IMR-90 (cell line): ENCODE measurements around the gene CNPPD1. TPM values are rescaled to one million over a fixed set of nuclear protein-coding genes. Genes with fewer than 3 reads are reported as not detected.

Experiments used
- ATAC-seq: fragments of 200-7000 bp; cut with Tn5 transposase; 2 replicates; pipeline ENCODE4 v1.9.1; 2020; ENCODE audit warnings: low read depth, mild to moderate bottlenecking, moderate library complexity
- Bru-seq: library from RNA; stranded (reverse); fragments of 400-500 nt; gene quantifications from one replicate; lab custom pipeline; 2021; lab: Mats Ljungman, UMichigan
- BruChase-seq, 2 experiments: library from RNA; stranded (reverse); fragments of 400-500 nt; gene quantifications; one replicate each; lab custom pipeline; 2021; lab: Mats Ljungman, UMichigan
- BruUV-seq: library from RNA; stranded (reverse); fragments of 400-500 nt; replicated peaks from 2 replicates; lab custom pipeline; 2021; lab: Mats Ljungman, UMichigan
- CTCF ChIA-PET: fragments of 300-600 bp; formaldehyde crosslinking; extraction: SDS; loops from one replicate; lab custom pipeline; 2021; ENCODE audit warnings: antibody characterized with exemption; lab: Yijun Ruan, JAX
- POLR2A ChIA-PET: fragments of 300-600 bp; sonication (Branson Sonifier 250); formaldehyde crosslinking; loops from one replicate; lab custom pipeline; 2022; ENCODE audit warnings: antibody characterized with exemption; ENCODE audit not compliant: unreplicated experiment; lab: Charles Lee
- DNase-seq: peaks from one replicate; pipeline ENCODE4 v3.0.0; 2013
- H2AFZ ChIP-seq: replicated peaks from 2 replicates; pipeline ENCODE3; 2013; ENCODE audit warnings: low read length, mild to moderate bottlenecking; ENCODE audit not compliant: poor library complexity
- H2AK5ac ChIP-seq: 2 replicates; pipeline ENCODE4 v1.6.1; 2013; ENCODE audit warnings: low read depth, low read length, inconsistent platforms
- H2AK9ac ChIP-seq: replicated peaks from 2 replicates; pipeline ENCODE3; 2013; ENCODE audit warnings: mild to moderate bottlenecking, low read depth, low read length, moderate library complexity; ENCODE audit not compliant: poor library complexity
- H2BK120ac ChIP-seq: 2 replicates; pipeline ENCODE4 v1.6.1; 2013; ENCODE audit warnings: low read depth, low read length, inconsistent platforms
- H2BK15ac ChIP-seq: 3 replicates; pipeline ENCODE4 v1.6.1; 2013; ENCODE audit warnings: low read depth, low read length, inconsistent platforms
- H2BK20ac ChIP-seq: 2 replicates; pipeline ENCODE4 v1.6.1; 2013; ENCODE audit warnings: low read depth, mild to moderate bottlenecking, inconsistent platforms, low read length, moderate library complexity
- H2BK5ac ChIP-seq: 2 replicates; pipeline ENCODE4 v1.6.1; 2013; ENCODE audit warnings: mild to moderate bottlenecking, low read depth, low read length, inconsistent platforms; ENCODE audit not compliant: poor library complexity, severe bottlenecking
- H3K14ac ChIP-seq: replicated peaks from 2 replicates; pipeline ENCODE4 v1.6.1; 2013; ENCODE audit warnings: low read depth, low read length, inconsistent platforms
- H3K18ac ChIP-seq: 2 replicates; pipeline ENCODE4 v1.6.1; 2013; ENCODE audit warnings: low read depth, low read length, control low read depth
- H3K23ac ChIP-seq: 2 replicates; pipeline ENCODE4 v1.6.1; 2013; ENCODE audit warnings: low read depth, low read length, inconsistent platforms
- H3K27ac ChIP-seq: 2 replicates; pipeline ENCODE4 v1.5.1; 2013; ENCODE audit warnings: mild to moderate bottlenecking, control low read depth, low read length; ENCODE audit not compliant: insufficient read depth
- H3K27me3 ChIP-seq: 2 replicates; pipeline ENCODE4 v1.6.1; 2013; ENCODE audit warnings: low read length; ENCODE audit not compliant: control insufficient read depth, insufficient read depth
- H3K36me3 ChIP-seq: 2 replicates; pipeline ENCODE4 v1.6.1; 2013; ENCODE audit warnings: low read length, mixed read lengths; ENCODE audit not compliant: control insufficient read depth, insufficient read depth
- H3K4ac ChIP-seq: 2 replicates; pipeline ENCODE4 v1.6.1; 2013; ENCODE audit warnings: low read depth, low read length, inconsistent platforms
- H3K4me1 ChIP-seq: 2 replicates; pipeline ENCODE4 v1.6.1; 2013; ENCODE audit warnings: low read length, mixed read lengths; ENCODE audit not compliant: control insufficient read depth, insufficient read depth
- H3K4me2 ChIP-seq: 2 replicates; pipeline ENCODE4 v1.6.1; 2013; ENCODE audit warnings: low read depth, mild to moderate bottlenecking, control low read depth, low read length, moderate library complexity
- H3K4me3 ChIP-seq: 2 replicates; pipeline ENCODE4 v1.5.1; 2013; ENCODE audit warnings: low read depth, mild to moderate bottlenecking, control low read depth, low read length, moderate library complexity; ENCODE audit not compliant: insufficient read depth
- H3K56ac ChIP-seq: 2 replicates; pipeline ENCODE4 v1.6.1; 2013; ENCODE audit warnings: low read length, inconsistent platforms; ENCODE audit not compliant: insufficient read depth; ENCODE audit errors: extremely low read depth
- H3K79me1 ChIP-seq, 2 experiments: 2 replicates each; pipeline ENCODE4 v1.6.1; 2013; ENCODE audit warnings: low read length in 2 of 2, inconsistent platforms in 1 of 2, low read depth in 1 of 2
- H3K9ac ChIP-seq: 2 replicates; pipeline ENCODE4 v1.6.1; 2013; ENCODE audit warnings: low read depth, low read length, control low read depth
- H3K9me1 ChIP-seq: 2 replicates; pipeline ENCODE4 v1.6.1; 2013; ENCODE audit warnings: low read length, inconsistent platforms; ENCODE audit not compliant: insufficient read depth
- H3K9me3 ChIP-seq: 2 replicates; pipeline ENCODE4 v1.6.1; 2013; ENCODE audit warnings: low read length; ENCODE audit not compliant: control insufficient read depth, insufficient read depth
- H4K20me1 ChIP-seq: 2 replicates; pipeline ENCODE4 v1.6.1; 2013; ENCODE audit warnings: low read length, inconsistent platforms; ENCODE audit not compliant: insufficient read depth
- H4K5ac ChIP-seq: 2 replicates; pipeline ENCODE4 v1.6.1; 2013; ENCODE audit warnings: mild to moderate bottlenecking, low read depth, low read length, control low read depth
- H4K8ac ChIP-seq, 2 experiments: 2 replicates each; pipeline ENCODE4 v1.6.1; 2013; ENCODE audit warnings: low read depth in 2 of 2, low read length in 2 of 2, control low read depth in 1 of 2, inconsistent platforms in 1 of 2
- H4K91ac ChIP-seq: 2 replicates; pipeline ENCODE4 v1.6.1; 2013; ENCODE audit warnings: low read depth, low read length, inconsistent platforms; ENCODE audit not compliant: insufficient read depth
- BHLHE40 ChIP-seq: fragments of 150-350 bp; IDR thresholded peaks from 2 replicates; pipeline ENCODE4 v1.6.1; 2016; ENCODE audit warnings: mild to moderate bottlenecking, low read depth, low read length
- CEBPB ChIP-seq: IDR thresholded peaks from 2 replicates; pipeline ENCODE4 v1.6.1; 2012; ENCODE audit warnings: low read depth, low read length, improper control_type of control experiment
- CHD1 ChIP-seq: IDR thresholded peaks from 2 replicates; pipeline ENCODE4 v1.6.1; 2012; ENCODE audit warnings: low read depth, low read length, improper control_type of control experiment
- ELK1 ChIP-seq: fragments of 150-350 bp; IDR thresholded peaks from 2 replicates; pipeline ENCODE4 v1.6.1; 2016; ENCODE audit warnings: low read depth, mild to moderate bottlenecking, low read length, moderate library complexity, borderline replicate concordance
- FOS ChIP-seq: fragments of 150-350 bp; IDR thresholded peaks from 2 replicates; pipeline ENCODE4 v1.6.1; 2016; ENCODE audit warnings: low read depth, low read length
- MAZ ChIP-seq: IDR thresholded peaks from 2 replicates; pipeline ENCODE4 v1.6.1; 2012; ENCODE audit warnings: low read depth, mild to moderate bottlenecking, low read length, improper control_type of control experiment, moderate library complexity, borderline replicate concordance
- MXI1 ChIP-seq: IDR thresholded peaks from 2 replicates; pipeline ENCODE4 v1.6.1; 2012; ENCODE audit warnings: low read depth, mild to moderate bottlenecking, low read length, moderate library complexity, borderline replicate concordance
- NFE2L2 ChIP-seq: fragments of 150-350 bp; IDR thresholded peaks from 2 replicates; pipeline ENCODE4 v1.6.1; 2016; ENCODE audit warnings: low read depth, mild to moderate bottlenecking, low read length
- RFX5 ChIP-seq: IDR thresholded peaks from 2 replicates; pipeline ENCODE4 v1.8.0; 2012; ENCODE audit warnings: low read depth, mild to moderate bottlenecking, low read length, moderate library complexity
- USF2 ChIP-seq: fragments of 150-350 bp; IDR thresholded peaks from 2 replicates; pipeline ENCODE4 v1.6.1; 2017; ENCODE audit warnings: mild to moderate bottlenecking, antibody characterized with exemption, low read length, low read depth
- WGBS, 2 experiments: methylation state at CpG; one replicate each; pipeline versions ENCODE4 v1.1.5 to v1.1.7; 2013; ENCODE audit warnings: missing lambda C conversion rate in 2 of 2; ENCODE audit not compliant: insufficient read length in 1 of 2; ENCODE audit errors: extremely low coverage in 2 of 2; 5-methylcytosine and 5-hydroxymethylcytosine counted together
- dilution Hi-C: fragments of 300-500 bp; cut with HindIII; formaldehyde crosslinking; loops from one replicate; pipeline ENCODE4 v1.14.3; 2018; ENCODE audit warnings: low sequenced_read_pairs; ENCODE audit not compliant: unreplicated experiment
- in situ Hi-C: fragments of 300-500 bp; cut with MboI; formaldehyde crosslinking; loops from 3 replicates; pipeline ENCODE4 v1.14.3; 2019; ENCODE audit warnings: low sequenced_read_pairs, inconsistent platforms, mixed read lengths
- intact Hi-C: fragments of 100-400 bp; cut with micrococcal nuclease; formaldehyde crosslinking; loops from 2 replicates; pipeline ENCODE4 v1.10.0; 2022
- long read RNA-seq: library from polyadenylated mRNA; unstranded; transcript quantifications from one replicate; pipeline ENCODE4 v2.0.0, GENCODE V29; 2021; ENCODE audit not compliant: unreplicated experiment
- polyA plus RNA-seq, 3 experiments: library from polyadenylated mRNA; depleted of rRNA; stranded (reverse); fragments of >200 nt; gene quantifications; 2 replicates each; pipeline ENCODE4 v1.2.3, GENCODE V29; 2012; ENCODE audit warnings: low replicate concordance in 1 of 3
- total RNA-seq: library from RNA; depleted of rRNA; stranded (reverse); fragments of >200 nt; gene quantifications from 2 replicates; pipeline ENCODE4 v1.2.3, GENCODE V29; 2012; rRNA removed

Gene CNPPD1
- total RNA-seq (11.1 and 11.9 TPM in 2 replicates), polyA plus RNA-seq (2012; rRNA removed) (29.2 and 31.9 TPM in 2 replicates), Bru-seq, nascent RNA (percentile 52 among the genes with signal in this experiment), BruChase-seq, experiment 1, labeled RNA remaining after a 6-hour chase (percentile 69 among the genes with signal in this experiment), BruChase-seq, experiment 2, labeled RNA remaining after a 2-hour chase (percentile 68 among the genes with signal in this experiment)
- polyA plus RNA-seq (2012; cell fraction: cytosol; rRNA removed), result 43.8 and 49.1 TPM in 2 replicates
- polyA plus RNA-seq (2012; cell fraction: nucleus; rRNA removed; ENCODE audit: low replicate concordance), result 63.8 and 73.9 TPM in 2 replicates
- long read RNA-seq, transcript CNPPD1-201 (8 exons, 2,060 nt), result major isoform, 35 of 50 reads
- long read RNA-seq, partial matches to known transcripts, result 6 of 50 reads
- long read RNA-seq, other reads (novel, unspliced or antisense), result 9 of 50 reads

GRCh38 chr2:219176818-219177551, at the start of gene CNPPD1:
Gene CNPPD1, minus strand, starts transcription at chr2:219176925. Its CDS starts 97 bp downstream, at chr2:219176828.
- Histone ChIP-seq H2BK120ac (peak within 1 kb of the TSS; percentile 86; the same call in 1 of the 2 replicates), H2BK20ac (no peak within 1 kb of the TSS; the same call in 1 of the 2 replicates), H2AK9ac (peak within 1 kb of the TSS; percentile 100), H3K4me3 (peak within 1 kb of the TSS; percentile 64), H3K36me3 (peaks cover 43% of the 10 kb centered on the region), H2BK15ac (0 out of 3 replicates have a peak within 1 kb of the TSS, but pooled peaks have one; percentile 4), H4K91ac (peak within 1 kb of the TSS; percentile 97), H2AK5ac (peak within 1 kb of the TSS; percentile 89), H3K4ac (peak within 1 kb of the TSS; percentile 99), H2AFZ (peak within 1 kb of the TSS; percentile 100), H2BK5ac (peak within 1 kb of the TSS; percentile 87), H4K8ac (peak within 1 kb of the TSS; percentile 72 to 99), H3K27ac (peak within 1 kb of the TSS; percentile 96), H3K56ac (peak within 1 kb of the TSS; percentile 81), H3K9me3 (no peaks in the 10 kb centered on the region), H3K14ac (peak within 1 kb of the TSS; percentile 100), H3K9me1 (0 out of 2 replicates have a peak, but pooled peaks cover 2% of the 10 kb centered on the region), H3K4me2 (peak within 1 kb of the TSS; percentile 98), H3K27me3 (no peaks in the 10 kb centered on the region), H4K5ac (peak within 1 kb of the TSS; percentile 94), H3K9ac (peak within 1 kb of the TSS; percentile 87), H3K79me1 (peaks cover 24 to 48% of the 10 kb centered on the region in 2 experiments), H3K4me1 (0 out of 2 replicates have a peak, but pooled peaks cover 6% of the 10 kb centered on the region), H4K20me1 (peaks cover 14% of the 10 kb centered on the region; the same call in 1 of the 2 replicates), H3K18ac (peak within 1 kb of the TSS; percentile 60), H3K23ac (peak within 1 kb of the TSS; percentile 97)
- intact Hi-C loops, result loop anchor here (2.0 to 5.0 kb wide), 3 partner anchors 30 to 210 kb away; partner anchors contain the start of genes DNAJB2, DNPEP and ZFAND2B
- DNase-seq (peak; percentile 65), ATAC-seq (peak; percentile 74)
- WGBS, 2 experiments, result 0% methylated on average over 27 of the region's 69 CpGs; no CpG with 5 or more reads in 1 of the 2 experiments
- in situ Hi-C loops, result no loop called here
- POLR2A ChIA-PET, result interaction anchor here (0.5 to 0.7 kb wide), 2 partner anchors 30 to 106 kb away, joined by 3 to 5 read pairs; no protein-coding TSS in a partner anchor
- dilution Hi-C loops, result no loop called here
- no TSS peak for BruUV-seq
- CTCF ChIA-PET, result interaction anchor here (0.5 to 1.4 kb wide), 6 partner anchors 11 to 326 kb away, joined by 3 to 5 read pairs (median 4); no protein-coding TSS in a partner anchor
- peak; percentile 89 for TF ChIP-seq MAZ
- no peak for TF ChIP-seq NFE2L2
- peak; percentile 53; the same call in 1 of the 2 replicates for TF ChIP-seq MXI1
- no peak for TF ChIP-seq FOS
- TF ChIP-seq RFX5, result no peak
- TF ChIP-seq CEBPB, result no peak
- TF ChIP-seq ELK1, result no peak
- no peak for TF ChIP-seq USF2
- peak; percentile 74 for TF ChIP-seq BHLHE40
- TF ChIP-seq CHD1, result no peak
